Ovary (tissue), 3 donors: ENCODE data around the gene HOXC11.

Experiments used
- POLR2A ChIP-seq: fragments of 450-650 bp; IDR thresholded peaks from one replicate; pipeline ENCODE4 v1.6.1; 2017; ENCODE audit warnings: antibody characterized with exemption, mild to moderate bottlenecking, moderate library complexity
- TF ChIP-seq, protein P1 (sequence below), 3 donors: fragments of 450-650 bp in 2 of 3; fragments of 200-600 bp in 1 of 3; IDR thresholded peaks; one replicate each; pipeline versions ENCODE4 v1.5.1 to v1.8.0; 2016 to 2022; ENCODE audit warnings: antibody characterized with exemption in 3 of 3, mild to moderate bottlenecking in 1 of 3
- donor health status: DM: no; HTN: no; CAD: no.

GRCh38 chr12:53956251-53956887, 16.6 kb upstream of the HOXC11 start:
- no peak for TF ChIP-seq POLR2A
- TF ChIP-seq, protein P1, sequence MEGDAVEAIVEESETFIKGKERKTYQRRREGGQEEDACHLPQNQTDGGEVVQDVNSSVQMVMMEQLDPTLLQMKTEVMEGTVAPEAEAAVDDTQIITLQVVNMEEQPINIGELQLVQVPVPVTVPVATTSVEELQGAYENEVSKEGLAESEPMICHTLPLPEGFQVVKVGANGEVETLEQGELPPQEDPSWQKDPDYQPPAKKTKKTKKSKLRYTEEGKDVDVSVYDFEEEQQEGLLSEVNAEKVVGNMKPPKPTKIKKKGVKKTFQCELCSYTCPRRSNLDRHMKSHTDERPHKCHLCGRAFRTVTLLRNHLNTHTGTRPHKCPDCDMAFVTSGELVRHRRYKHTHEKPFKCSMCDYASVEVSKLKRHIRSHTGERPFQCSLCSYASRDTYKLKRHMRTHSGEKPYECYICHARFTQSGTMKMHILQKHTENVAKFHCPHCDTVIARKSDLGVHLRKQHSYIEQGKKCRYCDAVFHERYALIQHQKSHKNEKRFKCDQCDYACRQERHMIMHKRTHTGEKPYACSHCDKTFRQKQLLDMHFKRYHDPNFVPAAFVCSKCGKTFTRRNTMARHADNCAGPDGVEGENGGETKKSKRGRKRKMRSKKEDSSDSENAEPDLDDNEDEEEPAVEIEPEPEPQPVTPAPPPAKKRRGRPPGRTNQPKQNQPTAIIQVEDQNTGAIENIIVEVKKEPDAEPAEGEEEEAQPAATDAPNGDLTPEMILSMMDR (IDR thresholded peaks at IDR 0.05) = no peak
